ENCODE results near the gene SLC17A7. TPM values are rescaled to one million over a fixed set of nuclear protein-coding genes. Genes with fewer than 3 reads are reported as not detected.
A peak's percentile ranks its signal among the peaks of the same experiment; 100 is the strongest.

SLC17A7 gene
- total and polyA plus RNA-seq, 2 of the 8 experiments (the other 6 are each of a cell fraction or from before 2014, with no cell fraction given), result 2.7 to 3.0 TPM

- no peak for FAIRE-seq
- Histone ChIP-seq H3K79me2 (ENCODE audit: control insufficient read depth in 1 of 2, insufficient read depth in 2 of 2, low read length in 2 of 2) (no peaks in the 10 kb centered on the region), H3K56ac (replicated peaks; ENCODE audit: insufficient read length, low read depth, low read length) (no peak overlapping the region), H3K9me3 (ENCODE audit: insufficient read depth in 2 of 2, low read depth in 1 of 2, low read length in 1 of 2) (peaks cover 0 to 7% of the 10 kb centered on the region in 2 experiments; a peak in 3 of 4 replicates), H2BK12ac (ENCODE audit: low read depth, low read length) (no peak overlapping the region), H4K20me1 (replicated peaks in 1 of 2; ENCODE audit: control insufficient read depth in 1 of 2, insufficient read depth in 2 of 2, low read length in 2 of 2) (no peaks in the 10 kb centered on the region), H3K14ac (ENCODE audit: insufficient read length) (no peak overlapping the region), H3K4me2 (ENCODE audit: insufficient read depth in 1 of 2, low read depth in 2 of 2, low read length in 2 of 2) (no peak overlapping the region), H3K27me3 (replicated peaks in 1 of 4; ENCODE audit: control insufficient read depth in 3 of 4, extremely low read depth in 1 of 4, insufficient read depth in 3 of 4, low read length in 3 of 4) (no peaks in the 10 kb centered on the region), H3K79me1 (ENCODE audit: low read depth, low read length) (no peaks in the 10 kb centered on the region), H3K4me1 (replicated peaks in 1 of 4; ENCODE audit: control insufficient read depth in 3 of 4, insufficient read depth in 4 of 4, low read length in 3 of 4) (no peaks in the 10 kb centered on the region), H2BK20ac (ENCODE audit: low read length) (no peak overlapping the region), H2BK5ac (ENCODE audit: low read depth, low read length) (no peak overlapping the region), H4K8ac (ENCODE audit: extremely low read depth, insufficient read depth, low read length) (no peak overlapping the region), H4K5ac (ENCODE audit: insufficient read length, low read depth, low read length) (no peak overlapping the region), H2BK120ac (replicated peaks; ENCODE audit: low read depth, low read length) (no peak overlapping the region), H2AK5ac (ENCODE audit: low read depth, low read length) (no peak overlapping the region), H3K23ac (ENCODE audit: insufficient read length) (no peak overlapping the region), H3K9ac (replicated peaks in 1 of 4; ENCODE audit: extremely low read depth in 1 of 4, low read depth in 3 of 4, low read length in 3 of 4) (no peak overlapping the region), H4K91ac (replicated peaks; ENCODE audit: insufficient read length, low read length) (no peak overlapping the region), H3K4ac (replicated peaks; ENCODE audit: insufficient read length, low read depth, low read length) (no peak overlapping the region), H2AFZ (ENCODE audit: low read length) (no peak overlapping the region), H3K36me3 (ENCODE audit: control insufficient read depth in 2 of 4, insufficient read depth in 4 of 4, low read length in 3 of 4) (no peaks in the 10 kb centered on the region), H3K18ac (ENCODE audit: extremely low read depth, low read length) (no peak overlapping the region), H3K27ac (ENCODE audit: low read depth, low read length) (no peak overlapping the region), H3K4me3 (ENCODE audit: extremely low read depth in 1 of 4, insufficient read depth in 2 of 4, low read depth in 3 of 4, low read length in 4 of 4) (no peak overlapping the region), H2BK15ac (ENCODE audit: low read length) (no peak overlapping the region), H3K23me2 (ENCODE audit: low read depth, low read length) (no peaks in the 10 kb centered on the region)
- WGBS, 2 experiments (ENCODE audit: extremely low coverage in 1 of 2, insufficient coverage in 1 of 2, insufficient read length in 1 of 2, insufficient replicate concordance in 2 of 2, low coverage in 1 of 2, low lambda C conversion rate in 2 of 2, missing lambda C conversion rate in 1 of 2), result 71% methylated on average over 1 of the region's 1 CpG; no CpG with 5 or more reads in 1 of the 2 experiments
- ChIA-PET CTCF (ENCODE audit: partially characterized antibody) (interaction anchor here (0.5 to 2.0 kb wide), 5 partner anchors 8 to 90 kb away, joined by 3 to 11 read pairs (median 3); partner anchors contain the start of gene FLT3LG), POLR2A (ENCODE audit: partially characterized antibody) (no interaction called here)
- TF ChIP-seq SIN3A (conservative IDR thresholded peaks at IDR 0.05 in 1 of 2, IDR thresholded peaks at IDR 0.05 in 1 of 2; ENCODE audit: low read depth in 1 of 2, low read length in 2 of 2) (no peak), GABPA (IDR thresholded peaks at IDR 0.05; ENCODE audit: borderline replicate concordance, insufficient read depth, low read length) (no peak), ASH2L (IDR thresholded peaks at IDR 0.05; ENCODE audit: low read length) (no peak), YY1 (IDR thresholded peaks at IDR 0.05; ENCODE audit: low read depth, low read length) (no peak), MAFK (IDR thresholded peaks at IDR 0.05; ENCODE audit: low read depth, low read length) (peak; percentile 14; the same call in 1 of the 2 replicates), EZH2 (IDR thresholded peaks at IDR 0.05; ENCODE audit: low read depth, low read length, severe bottlenecking) (no peak), CTBP2 (IDR thresholded peaks at IDR 0.05; ENCODE audit: borderline replicate concordance, insufficient read depth, insufficient read length, low read length) (no peak)
- TF ChIP-seq, protein P1, sequence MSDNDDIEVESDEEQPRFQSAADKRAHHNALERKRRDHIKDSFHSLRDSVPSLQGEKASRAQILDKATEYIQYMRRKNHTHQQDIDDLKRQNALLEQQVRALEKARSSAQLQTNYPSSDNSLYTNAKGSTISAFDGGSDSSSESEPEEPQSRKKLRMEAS (IDR thresholded peaks at IDR 0.05), result no peak
- no peak for DNase-seq (ENCODE audit: low read depth in 1 of 2, low spot score in 2 of 2)
Observed at GRCh38 chr19:49383599-49383998, 57.7 kb downstream of the SLC17A7 start.
